ENCODE measurements around the gene MAP4.

- TF ChIP-seq POLR2A (IDR thresholded peaks at IDR 0.05) (peak in 1 of 2 donors; percentile 65), CTCF (IDR thresholded peaks at IDR 0.05) (peak in 1 of 3 experiments; percentile 31), POLR2AphosphoS5 (IDR thresholded peaks at IDR 0.05; ENCODE audit: insufficient read depth in 1 of 2, low read depth in 1 of 2) (peak in 1 of 2 donors; percentile 58)
Measured at GRCh38 chr3:47802734-47803479, 213.3 kb downstream of the MAP4 start, which contains the start of gene DHX30.
